ENCODE data around the gene MMP7. TPM values are rescaled to one million over a fixed set of nuclear protein-coding genes. Genes with fewer than 3 reads are reported as not detected.

Gene MMP7
- total and polyA plus RNA-seq, 2 of the 4 experiments (the other 2 are of a cell fraction): not detected

DNA sequence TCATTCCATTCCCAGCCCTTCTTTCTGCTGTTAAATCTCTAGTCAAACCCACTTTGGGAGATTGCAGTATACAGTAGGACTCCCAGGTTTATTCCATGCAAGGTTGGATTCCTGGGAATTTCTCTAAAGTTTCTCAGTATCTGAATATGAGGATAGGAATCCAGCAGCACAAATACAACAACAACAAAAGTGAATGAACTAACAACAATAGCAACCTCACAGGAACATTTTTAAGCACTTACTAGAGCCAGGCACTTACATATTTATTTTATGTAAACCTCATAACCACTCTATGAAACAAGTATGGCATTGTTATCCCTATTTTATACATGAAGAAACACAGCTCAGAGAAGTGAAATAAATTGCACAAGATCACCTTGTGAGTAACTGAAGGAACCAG, 1.9 kb downstream of the MMP7 start:
- Histone ChIP-seq H3K4me2 (ENCODE audit: low read depth, low read length) (no peak overlapping the region), H4K20me1 (ENCODE audit: insufficient read depth, low read length) (no peaks in the 10 kb centered on the region), H3K4me3 (ENCODE audit: insufficient read depth, low read depth, low read length) (no peak overlapping the region), H2AFZ (replicated peaks; ENCODE audit: low read length, poor library complexity) (no peak overlapping the region), H3K27ac (ENCODE audit: insufficient read depth, low read length) (no peak overlapping the region), H3K18ac (ENCODE audit: low read depth, low read length) (no peak overlapping the region), H3K4ac (ENCODE audit: low read depth, low read length) (no peak overlapping the region), H4K5ac (ENCODE audit: low read depth, low read length) (no peak overlapping the region), H4K8ac (ENCODE audit: low read depth in 2 of 2, low read length in 2 of 2) (no peak overlapping the region), H3K36me3 (ENCODE audit: control insufficient read depth, insufficient read depth, low read length) (no peaks in the 10 kb centered on the region), H2BK120ac (ENCODE audit: low read depth, low read length) (no peak overlapping the region), H3K56ac (ENCODE audit: extremely low read depth, insufficient read depth, low read length) (no peak overlapping the region), H3K9me3 (ENCODE audit: control insufficient read depth, insufficient read depth, low read length) (no peaks in the 10 kb centered on the region), H3K4me1 (ENCODE audit: control insufficient read depth, insufficient read depth, low read length) (no peaks in the 10 kb centered on the region), H3K23ac (ENCODE audit: low read depth, low read length) (no peak overlapping the region), H3K14ac (replicated peaks; ENCODE audit: low read depth, low read length) (no peak overlapping the region), H3K79me1 (ENCODE audit: low read depth in 1 of 2, low read length in 2 of 2) (no peaks in the 10 kb centered on the region), H2BK20ac (ENCODE audit: low read depth, low read length) (no peak overlapping the region), H2BK15ac (ENCODE audit: low read depth, low read length) (no peak overlapping the region), H3K27me3 (ENCODE audit: control insufficient read depth, insufficient read depth, low read length) (no peaks in the 10 kb centered on the region; the same call in 1 of the 2 replicates), H2BK5ac (ENCODE audit: low read depth, low read length, poor library complexity, severe bottlenecking) (no peak overlapping the region), H3K9ac (ENCODE audit: low read depth, low read length) (no peak overlapping the region), H4K91ac (ENCODE audit: insufficient read depth, low read depth, low read length) (no peak overlapping the region), H3K9me1 (ENCODE audit: insufficient read depth, low read length) (no peaks in the 10 kb centered on the region), H2AK5ac (ENCODE audit: low read depth, low read length) (no peak overlapping the region), H2AK9ac (replicated peaks; ENCODE audit: low read depth, low read length, poor library complexity) (no peak overlapping the region)
- in situ Hi-C loops (cut with MboI; ENCODE audit: low sequenced_read_pairs): no loop called here
- TF ChIP-seq MAZ (IDR thresholded peaks at IDR 0.05; ENCODE audit: borderline replicate concordance, low read depth, low read length) (no peak), MXI1 (IDR thresholded peaks at IDR 0.05; ENCODE audit: borderline replicate concordance, low read depth, low read length) (no peak), RFX5 (IDR thresholded peaks at IDR 0.05; ENCODE audit: low read depth, low read length) (no peak), BHLHE40 (IDR thresholded peaks at IDR 0.05; ENCODE audit: low read depth, low read length) (no peak), MAFK (IDR thresholded peaks at IDR 0.05; ENCODE audit: low read depth, low read length) (no peak), CEBPB (IDR thresholded peaks at IDR 0.05; ENCODE audit: low read depth, low read length) (peak; percentile 11; the same call in 1 of the 2 replicates)
- TF ChIP-seq, protein P1, sequence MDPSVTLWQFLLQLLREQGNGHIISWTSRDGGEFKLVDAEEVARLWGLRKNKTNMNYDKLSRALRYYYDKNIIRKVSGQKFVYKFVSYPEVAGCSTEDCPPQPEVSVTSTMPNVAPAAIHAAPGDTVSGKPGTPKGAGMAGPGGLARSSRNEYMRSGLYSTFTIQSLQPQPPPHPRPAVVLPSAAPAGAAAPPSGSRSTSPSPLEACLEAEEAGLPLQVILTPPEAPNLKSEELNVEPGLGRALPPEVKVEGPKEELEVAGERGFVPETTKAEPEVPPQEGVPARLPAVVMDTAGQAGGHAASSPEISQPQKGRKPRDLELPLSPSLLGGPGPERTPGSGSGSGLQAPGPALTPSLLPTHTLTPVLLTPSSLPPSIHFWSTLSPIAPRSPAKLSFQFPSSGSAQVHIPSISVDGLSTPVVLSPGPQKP (IDR thresholded peaks at IDR 0.05; ENCODE audit: borderline replicate concordance, low read depth, low read length): no peak
- POLR2A ChIA-PET (ENCODE audit: unreplicated experiment): no interaction called here
- no TSS peak for BruUV-seq (replicated peaks)
- peak; percentile 19 for DNase-seq
- dilution Hi-C loops (cut with HindIII; ENCODE audit: low sequenced_read_pairs, unreplicated experiment): no loop called here
- intact Hi-C loops (cut with micrococcal nuclease): no loop called here
- ATAC-seq (ENCODE audit: low read depth): no peak
- CTCF ChIA-PET: no interaction called here
